PC-3 (cell line): ENCODE measurements around the gene NDUFA7. TPM values are rescaled to one million over a fixed set of nuclear protein-coding genes. Genes with fewer than 3 reads are reported as not detected.

Source experiments
- total RNA-seq: library from RNA; depleted of rRNA; stranded (reverse); fragments of >200 nt; gene quantifications from 2 replicates; pipeline ENCODE4 v1.2.3, GENCODE V29; 2014; rRNA removed

Gene NDUFA7
- total RNA-seq, 1 experiment from 2014 or later: 144 TPM

Other genes with a start within 250 kb of the NDUFA7 start
- under 0.01 TPM in 2 replicates for gene FBN3, start 171.8 kb downstream of the NDUFA7 start, total RNA-seq
- gene CERS4, start 112.0 kb downstream of the NDUFA7 start, total RNA-seq: 39.3 and 43.9 TPM in 2 replicates
- 217 and 221 TPM in 2 replicates for gene CD320, start 13.0 kb downstream of the NDUFA7 start, total RNA-seq
- 2,594 and 2,746 TPM in 2 replicates for gene RPS28, start 121 bp upstream of the NDUFA7 start, total RNA-seq
- gene KANK3, start 21.9 kb upstream of the NDUFA7 start, total RNA-seq: 0.81 and 0.87 TPM in 2 replicates
- 6.7 and 10.7 TPM in 2 replicates for gene ANGPTL4, start 42.8 kb upstream of the NDUFA7 start, total RNA-seq
- 29.7 and 43.6 TPM in 2 replicates for gene RAB11B, start 69.0 kb upstream of the NDUFA7 start, total RNA-seq
- gene MARCHF2, start 91.9 kb upstream of the NDUFA7 start, total RNA-seq: 58.6 and 58.7 TPM in 2 replicates
- gene HNRNPM, start 123.6 kb upstream of the NDUFA7 start, total RNA-seq: 165 and 287 TPM in 2 replicates
- 0.52 TPM in 1 of 2 replicates, not detected in the other for gene PRAM1, start 181.3 kb upstream of the NDUFA7 start, total RNA-seq
- 4.6 and 4.7 TPM in 2 replicates for gene ZNF414, start 192.8 kb upstream of the NDUFA7 start, total RNA-seq